PFSK-1 (cell line): Measurements from ENCODE around the gene HS3ST4.

ENCODE experiments used
- FOXP2 ChIP-seq: optimal IDR thresholded peaks from 2 replicates; pipeline ENCODE3; 2011; ENCODE audit warnings: borderline replicate concordance, control low read depth, inconsistent platforms; ENCODE audit not compliant: insufficient read depth; ENCODE audit errors: extremely low read length, extremely low read depth
- POLR2AphosphoS5 ChIP-seq: IDR thresholded peaks from 2 replicates; pipeline ENCODE4 v1.6.1; 2012; ENCODE audit warnings: low read depth, mild to moderate bottlenecking, control low read depth, low read length, moderate library complexity
- REST ChIP-seq, 2 experiments: IDR thresholded peaks; 2 replicates each; pipeline versions ENCODE4 v1.6.1 to v1.8.0; 2011 to 2012; ENCODE audit warnings: low read depth in 2 of 2, low read length in 2 of 2, control low read depth in 1 of 2, inconsistent platforms in 1 of 2, mild to moderate bottlenecking in 1 of 2, moderate library complexity in 1 of 2; ENCODE audit not compliant: insufficient read depth in 1 of 2
- SIN3A ChIP-seq: IDR thresholded peaks from 2 replicates; pipeline ENCODE4 v1.6.1; 2012; ENCODE audit warnings: mild to moderate bottlenecking, low read length, moderate library complexity, borderline replicate concordance; ENCODE audit not compliant: insufficient read depth
- TAF1 ChIP-seq: IDR thresholded peaks from 2 replicates; pipeline ENCODE4 v1.6.1; 2012; ENCODE audit warnings: low read length, control low read depth, borderline replicate concordance; ENCODE audit not compliant: insufficient read depth

Gene HS3ST4

GRCh38 chr16:25764466-25764865, 72.7 kb downstream of the HS3ST4 start:
- TF ChIP-seq REST (IDR thresholded peaks at IDR 0.05; ENCODE audit: insufficient read depth in 1 of 2, low read depth in 2 of 2, low read length in 2 of 2) (no peak), FOXP2 (no peak), SIN3A (no peak), TAF1 (no peak), POLR2AphosphoS5 (no peak)

- TF ChIP-seq REST (IDR thresholded peaks at IDR 0.05; ENCODE audit: insufficient read depth in 1 of 2, low read depth in 2 of 2, low read length in 2 of 2) = no peak
- no peak for TF ChIP-seq SIN3A
- no peak for TF ChIP-seq POLR2AphosphoS5
- no peak for TF ChIP-seq FOXP2
- TF ChIP-seq TAF1 = no peak
Observed at GRCh38 chr16:25771216-25771615, 79.5 kb downstream of the HS3ST4 start.

- no peak for TF ChIP-seq FOXP2
- TF ChIP-seq SIN3A = no peak
- TF ChIP-seq REST (IDR thresholded peaks at IDR 0.05; ENCODE audit: insufficient read depth in 1 of 2, low read depth in 2 of 2, low read length in 2 of 2) = no peak
- no peak for TF ChIP-seq TAF1
- no peak for TF ChIP-seq POLR2AphosphoS5
Observed at GRCh38 chr16:25771812-25772568, 80.2 kb downstream of the HS3ST4 start.

- no peak for TF ChIP-seq FOXP2
- TF ChIP-seq POLR2AphosphoS5 = no peak
- no peak for TF ChIP-seq SIN3A
- TF ChIP-seq TAF1 = no peak
- TF ChIP-seq REST (IDR thresholded peaks at IDR 0.05; ENCODE audit: insufficient read depth in 1 of 2, low read depth in 2 of 2, low read length in 2 of 2) = no peak
Observed at GRCh38 chr16:25783226-25783625, 91.5 kb downstream of the HS3ST4 start.
